Stimulated activated CD4-positive, alpha-beta T cell treated with anti-CD3 and anti-CD28 coated beads, Interleukin-15, amount 100 ng/mL, for 24 hours (primary cell): Measurements from ENCODE around the gene ADAMTSL3.

Source experiments
- DNase-seq: peaks from one replicate; pipeline ENCODE4 v3.0.0-alpha.2; 2020

Gene ADAMTSL3

GRCh38 chr15:83837945-83838571, 184.1 kb downstream of the ADAMTSL3 start:
- DNase-seq: peak; percentile 16

DNA sequence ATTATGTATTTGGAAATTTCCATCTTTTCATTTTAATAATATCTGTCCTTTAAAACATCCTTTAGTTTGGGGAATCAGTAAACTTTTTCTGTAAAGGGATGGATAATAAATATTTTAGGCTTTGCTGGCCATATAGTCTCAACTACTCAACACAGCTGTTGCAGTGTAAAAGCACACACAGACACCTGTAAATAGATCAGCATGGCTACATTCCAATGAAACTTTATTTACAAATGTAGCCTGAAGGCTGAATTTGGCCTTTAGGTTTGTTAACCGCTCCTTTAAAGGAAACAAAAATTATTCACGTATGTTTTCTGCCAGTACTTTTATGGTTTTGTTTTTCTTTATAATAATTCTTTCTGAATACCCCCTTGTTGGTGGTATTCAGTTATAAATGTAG, 184.8 kb downstream of the ADAMTSL3 start:
- no peak for DNase-seq

GRCh38 chr15:83842281-83842680, 188.4 kb downstream of the ADAMTSL3 start:
- no peak for DNase-seq

- DNase-seq: no peak
Observed at GRCh38 chr15:83843471-83843871, 189.5 kb downstream of the ADAMTSL3 start.

GRCh38 chr15:83844742-83845141, 190.8 kb downstream of the ADAMTSL3 start:
- DNase-seq: no peak

GRCh38 chr15:83845230-83845629, 191.3 kb downstream of the ADAMTSL3 start:
- no peak for DNase-seq

DNA sequence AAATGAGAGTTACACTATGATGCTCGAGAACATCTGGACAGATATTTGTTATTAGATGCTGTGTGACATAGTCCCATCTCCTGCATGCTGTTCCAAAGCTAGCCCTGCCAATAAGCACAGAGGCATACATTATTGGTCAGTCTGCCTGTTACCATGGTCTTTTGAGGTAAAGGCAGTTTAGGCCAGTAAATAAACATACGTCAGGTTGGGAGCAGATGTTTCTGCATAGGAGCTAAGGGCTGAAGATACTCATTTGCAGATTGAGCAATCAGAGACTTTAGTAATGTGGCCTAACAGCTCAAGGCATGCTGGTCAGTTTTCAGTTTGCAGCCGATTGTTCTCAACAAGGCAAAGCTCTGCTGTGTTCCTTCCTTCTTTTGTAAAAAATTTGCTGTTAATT, 192.9 kb downstream of the ADAMTSL3 start:
- DNase-seq: no peak

DNA sequence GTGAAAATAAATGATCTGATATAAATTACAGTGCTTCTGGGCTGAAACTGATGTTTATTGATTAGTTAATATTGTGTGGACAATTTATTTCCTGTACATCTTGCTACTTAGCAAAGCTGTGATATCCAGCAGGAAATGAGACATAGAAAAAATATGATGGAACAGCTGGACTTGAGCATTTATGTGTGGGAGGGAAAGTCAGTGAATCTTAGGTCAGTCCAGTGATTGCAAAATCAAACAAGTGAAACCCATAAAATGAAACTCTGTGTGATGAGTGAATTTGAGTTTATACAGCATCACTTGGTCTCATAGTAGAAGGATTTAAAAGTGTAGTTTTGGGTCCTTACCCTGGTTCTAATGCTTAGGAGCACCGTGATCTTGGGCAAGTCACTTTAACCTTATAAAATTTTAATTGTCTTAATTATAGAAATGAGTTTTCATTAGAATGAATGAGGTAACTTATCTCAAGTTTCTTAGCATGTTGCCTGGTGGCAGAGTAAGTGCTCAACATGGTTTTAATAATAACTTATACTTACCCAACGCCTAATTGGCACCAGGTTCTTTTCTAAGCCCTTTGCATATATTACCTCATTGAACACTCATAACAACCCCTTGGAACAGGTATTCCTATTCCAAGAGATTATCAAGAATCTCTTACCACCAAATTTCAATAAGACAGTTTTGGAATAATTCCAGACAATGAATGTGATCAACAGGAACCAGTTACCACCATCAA, 194.6 kb downstream of the ADAMTSL3 start:
- no peak for DNase-seq

DNA sequence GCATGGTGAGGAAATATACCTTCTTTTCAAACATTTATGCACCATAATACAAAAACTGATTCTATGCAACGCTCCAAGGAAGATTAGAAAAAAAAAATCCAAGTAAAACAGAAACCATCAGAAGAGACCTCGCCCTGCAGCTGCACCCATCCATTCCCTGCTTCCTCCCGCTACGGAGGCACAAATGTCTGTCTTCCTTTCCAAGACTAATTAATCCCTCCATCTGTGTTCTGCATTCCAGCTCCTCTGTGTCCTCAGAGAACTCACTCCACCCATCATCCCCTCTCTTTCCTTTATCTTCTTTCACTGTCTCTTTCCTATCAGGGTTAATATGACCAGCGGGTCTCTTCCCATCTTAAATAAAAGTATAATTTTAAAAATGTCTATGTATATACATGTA, 196.1 kb downstream of the ADAMTSL3 start:
- DNase-seq: no peak

GRCh38 chr15:83850501-83851245, 196.8 kb downstream of the ADAMTSL3 start:
- no peak for DNase-seq

- DNase-seq: no peak
Observed at GRCh38 chr15:83853232-83853631, 199.3 kb downstream of the ADAMTSL3 start.

DNA sequence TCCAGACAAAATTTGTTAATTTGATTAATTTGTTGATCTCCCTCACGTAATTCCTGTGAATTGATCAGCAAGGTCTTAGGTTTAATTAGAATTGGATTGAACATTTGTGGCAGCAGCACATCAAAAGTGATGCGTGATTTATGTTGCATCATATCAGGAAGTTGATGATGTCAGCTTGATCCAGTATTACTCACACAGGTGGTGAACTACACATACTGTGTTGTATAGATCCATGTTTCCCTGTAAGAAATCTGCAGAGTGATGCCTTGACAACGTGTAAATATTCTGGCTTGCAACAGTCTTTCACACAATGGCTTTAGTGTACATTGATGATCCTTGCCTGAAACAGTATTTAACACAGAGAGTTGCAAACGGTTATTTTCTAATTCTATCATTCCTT, 200.4 kb downstream of the ADAMTSL3 start:
- no peak for DNase-seq

DNA sequence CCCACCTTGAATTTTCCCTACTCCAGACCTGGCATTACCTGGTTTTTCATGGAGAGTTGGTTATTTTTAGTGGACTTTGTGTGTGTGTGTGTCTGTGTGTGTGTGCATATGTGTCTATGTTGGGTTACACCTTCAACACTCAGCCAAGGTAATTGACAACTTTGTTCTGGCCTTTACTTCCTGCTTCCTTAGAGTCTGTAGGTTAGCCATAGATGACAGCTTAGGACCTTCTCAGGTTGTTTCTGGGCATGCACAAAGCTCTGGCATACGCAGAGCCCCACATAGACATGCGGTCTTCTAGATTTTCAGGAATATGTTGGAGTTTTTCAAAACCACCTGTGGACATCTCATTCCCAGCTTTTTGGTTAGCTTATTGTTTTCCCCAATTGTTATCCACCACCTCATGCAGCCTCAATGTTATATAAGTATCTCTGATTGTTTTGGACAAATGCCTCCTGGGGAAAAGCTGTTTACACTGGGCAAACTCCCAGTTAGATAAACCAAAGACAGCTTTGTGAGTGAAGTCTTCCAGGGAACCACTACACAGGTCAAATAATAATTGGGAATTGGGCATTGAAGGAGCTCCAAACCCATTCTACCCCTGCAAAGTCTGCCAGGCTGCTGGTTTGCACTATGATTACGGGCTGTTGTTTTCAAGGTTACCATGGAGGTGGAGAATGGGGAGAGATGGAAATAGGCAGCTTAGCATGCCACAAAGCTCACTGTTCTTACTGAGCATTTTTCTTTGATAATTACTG, 201.2 kb downstream of the ADAMTSL3 start:
- DNase-seq: no peak

DNA sequence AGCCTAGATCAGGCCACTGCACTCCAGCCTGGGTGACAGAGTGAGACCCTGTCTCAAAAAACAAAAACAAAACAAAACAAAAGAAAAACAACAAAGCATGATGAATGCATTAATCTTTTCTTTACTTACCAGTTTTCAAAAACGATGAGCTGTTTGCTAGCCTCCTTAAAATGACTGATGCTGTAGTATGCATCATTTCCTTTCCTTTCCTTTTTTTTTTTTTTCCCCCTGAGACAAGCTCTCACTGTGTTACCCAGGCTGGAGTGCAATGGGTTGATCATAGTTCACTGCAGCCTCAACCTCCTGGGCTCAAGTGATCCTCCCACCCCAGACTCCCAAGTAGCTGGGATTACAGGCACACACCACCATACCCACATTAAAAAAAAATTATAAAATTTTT, 202.0 kb downstream of the ADAMTSL3 start:
- no peak for DNase-seq

GRCh38 chr15:83858820-83859505, 205.0 kb downstream of the ADAMTSL3 start:
- DNase-seq: no peak

GRCh38 chr15:83866692-83867091, 212.8 kb downstream of the ADAMTSL3 start:
- no peak for DNase-seq

- DNase-seq: no peak
Observed at GRCh38 chr15:83869341-83869740, 215.4 kb downstream of the ADAMTSL3 start.

GRCh38 chr15:83871808-83872559, 218.1 kb downstream of the ADAMTSL3 start:
- no peak for DNase-seq

GRCh38 chr15:83873966-83874365, 220.0 kb downstream of the ADAMTSL3 start:
- no peak for DNase-seq

- no peak for DNase-seq
Observed at GRCh38 chr15:83880529-83880928, 226.6 kb downstream of the ADAMTSL3 start.

- no peak for DNase-seq
Observed at GRCh38 chr15:83881156-83881555, 227.2 kb downstream of the ADAMTSL3 start.

DNA sequence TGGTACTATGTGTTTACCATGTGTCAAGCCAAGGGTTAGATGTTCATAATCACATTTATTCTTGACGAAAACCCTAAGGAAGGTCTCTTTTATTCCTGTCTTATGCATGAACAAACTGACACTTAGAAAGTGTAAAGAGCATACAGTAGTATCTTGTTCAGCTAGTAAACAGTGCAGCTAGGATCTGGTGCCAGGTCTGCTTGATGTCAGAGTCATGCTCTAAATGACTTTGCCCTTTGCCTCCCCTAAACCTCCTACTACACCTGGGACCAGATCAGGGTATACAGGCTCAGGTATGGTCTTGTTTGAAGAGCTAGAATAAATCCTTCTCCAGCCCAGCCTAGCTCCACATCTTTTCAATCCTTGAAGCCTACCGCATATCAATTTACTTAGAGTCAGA, 232.4 kb downstream of the ADAMTSL3 start:
- no peak for DNase-seq
